OCI-LY1 (cell line): ENCODE measurements around the gene GNB3.

Experiments
- CTCF ChIP-seq: fragments of 200-600 bp; sonication (generic), shearing (Covaris generic); IDR thresholded peaks from 2 replicates; pipeline ENCODE4 v1.5.1; 2017; ENCODE audit warnings: mild to moderate bottlenecking, antibody characterized with exemption, low read length, moderate library complexity, mixed read lengths
- EZH2 ChIP-seq: fragments of 200-600 bp; sonication (generic), shearing (Covaris generic); IDR thresholded peaks from 2 replicates; pipeline ENCODE4 v1.8.0; 2017; ENCODE audit warnings: borderline replicate concordance, mixed run types, mild to moderate bottlenecking, antibody characterized with exemption, low read length, moderate library complexity, mixed read lengths

DNA sequence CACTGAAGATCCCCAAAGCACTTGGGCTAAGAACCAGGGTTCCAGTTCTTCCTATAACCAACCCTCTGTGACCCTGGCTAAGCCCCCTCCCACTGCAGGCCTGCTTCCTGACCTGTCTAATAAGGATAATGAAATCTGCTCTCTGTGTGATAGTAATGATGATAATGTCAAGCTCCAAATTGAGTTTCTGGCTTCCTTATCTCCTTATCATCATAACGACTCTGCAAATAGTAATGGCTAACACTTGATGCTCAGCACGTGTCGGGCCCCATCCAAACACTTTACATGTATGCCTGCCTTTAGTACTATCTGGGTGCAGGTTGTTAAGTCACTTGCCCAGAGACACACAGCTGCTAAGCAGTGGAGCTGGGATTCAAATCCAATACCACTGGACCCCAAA lies 24.1 kb upstream of the GNB3 start:
- TF ChIP-seq CTCF: no peak
- TF ChIP-seq EZH2: no peak
